ENCODE results near the gene C1orf21. TPM values are rescaled to one million over a fixed set of nuclear protein-coding genes. Genes with fewer than 3 reads are reported as not detected.

Gene C1orf21
- total and polyA plus RNA-seq, 2 donors (not counting 1 experiment from before 2014, with no cell fraction given): 53.0 to 95.4 TPM

- Histone ChIP-seq H3K27me3 (ENCODE audit: control insufficient read depth, insufficient read depth, low read length) (no peaks in the 10 kb centered on the region), H3K4me1 (ENCODE audit: control insufficient read depth, extremely low read depth, insufficient read depth, low read length) (no peaks in the 10 kb centered on the region), H3K27ac (ENCODE audit: insufficient read depth, low read length) (no peak overlapping the region), H3K9me3 (ENCODE audit: control insufficient read depth, insufficient read depth, low read depth, low read length) (no peaks in the 10 kb centered on the region), H3K79me2 (ENCODE audit: control insufficient read depth, insufficient read depth, low read length) (no peaks in the 10 kb centered on the region), H4K20me1 (ENCODE audit: control insufficient read depth, extremely low read depth, insufficient read depth, low read length) (no peaks in the 10 kb centered on the region), H3K4me2 (ENCODE audit: extremely low read depth, insufficient read depth, low read length) (no peak overlapping the region), H2AFZ (ENCODE audit: low read length) (no peak overlapping the region), H3K36me3 (ENCODE audit: control insufficient read depth, insufficient read depth, low read length) (no peaks in the 10 kb centered on the region), H3K4me3 (replicated peaks in 1 of 4; ENCODE audit: control extremely low read depth in 1 of 4, insufficient read depth in 1 of 4, low read depth in 3 of 4, low read length in 4 of 4) (no peak overlapping the region), H3K9ac (ENCODE audit: insufficient read depth, low read length) (no peak overlapping the region)
- no peak for DNase-seq (ENCODE audit: low read depth in 2 of 2)
- TF ChIP-seq EZH2 (IDR thresholded peaks at IDR 0.05; ENCODE audit: low read length, missing control alignments) (no peak), CTCF (conservative IDR thresholded peaks at IDR 0.05 in 1 of 2, IDR thresholded peaks at IDR 0.05 in 1 of 2; ENCODE audit: low read depth in 1 of 2, low read length in 2 of 2) (no peak)
These were observed 227.8 kb downstream of the C1orf21 start for GRCh38 chr1:184614667-184615066.

GRCh38 chr1:184615301-184615700 lies 228.5 kb downstream of the C1orf21 start:
- Histone ChIP-seq H3K4me3 (replicated peaks in 1 of 4; ENCODE audit: control extremely low read depth in 1 of 4, insufficient read depth in 1 of 4, low read depth in 3 of 4, low read length in 4 of 4) (no peak overlapping the region), H3K27ac (ENCODE audit: insufficient read depth, low read length) (no peak overlapping the region), H3K9me3 (ENCODE audit: control insufficient read depth, insufficient read depth, low read depth, low read length) (no peaks in the 10 kb centered on the region), H3K27me3 (ENCODE audit: control insufficient read depth, insufficient read depth, low read length) (no peaks in the 10 kb centered on the region), H3K9ac (ENCODE audit: insufficient read depth, low read length) (no peak overlapping the region), H2AFZ (ENCODE audit: low read length) (no peak overlapping the region), H3K79me2 (ENCODE audit: control insufficient read depth, insufficient read depth, low read length) (no peaks in the 10 kb centered on the region), H3K4me2 (ENCODE audit: extremely low read depth, insufficient read depth, low read length) (no peak overlapping the region), H3K4me1 (ENCODE audit: control insufficient read depth, extremely low read depth, insufficient read depth, low read length) (peaks cover 2% of the 10 kb centered on the region), H4K20me1 (ENCODE audit: control insufficient read depth, extremely low read depth, insufficient read depth, low read length) (no peaks in the 10 kb centered on the region), H3K36me3 (ENCODE audit: control insufficient read depth, insufficient read depth, low read length) (no peaks in the 10 kb centered on the region)
- DNase-seq (ENCODE audit: low read depth in 2 of 2): peak in 1 of 2 donors; percentile 23
- TF ChIP-seq CTCF (conservative IDR thresholded peaks at IDR 0.05 in 1 of 2, IDR thresholded peaks at IDR 0.05 in 1 of 2; ENCODE audit: low read depth in 1 of 2, low read length in 2 of 2) (no peak), EZH2 (IDR thresholded peaks at IDR 0.05; ENCODE audit: low read length, missing control alignments) (no peak)

- no peak overlapping the region for H3K9ac ChIP-seq (ENCODE audit: insufficient read depth, low read length)
- no peaks in the 10 kb centered on the region for H3K27me3 ChIP-seq (ENCODE audit: control insufficient read depth, insufficient read depth, low read length)
- H3K36me3 ChIP-seq (ENCODE audit: control insufficient read depth, insufficient read depth, low read length): no peaks in the 10 kb centered on the region
- peaks cover 12% of the 10 kb centered on the region for H3K4me1 ChIP-seq (ENCODE audit: control insufficient read depth, extremely low read depth, insufficient read depth, low read length)
- H3K79me2 ChIP-seq (ENCODE audit: control insufficient read depth, insufficient read depth, low read length): no peaks in the 10 kb centered on the region
- H4K20me1 ChIP-seq (ENCODE audit: control insufficient read depth, extremely low read depth, insufficient read depth, low read length): no peaks in the 10 kb centered on the region
- no peak for TF ChIP-seq CTCF (conservative IDR thresholded peaks at IDR 0.05 in 1 of 2, IDR thresholded peaks at IDR 0.05 in 1 of 2; ENCODE audit: low read depth in 1 of 2, low read length in 2 of 2)
- no peak for TF ChIP-seq EZH2 (IDR thresholded peaks at IDR 0.05; ENCODE audit: low read length, missing control alignments)
- no peak overlapping the region for H2AFZ ChIP-seq (ENCODE audit: low read length)
- H3K27ac ChIP-seq (ENCODE audit: insufficient read depth, low read length): no peak overlapping the region
- H3K9me3 ChIP-seq (ENCODE audit: control insufficient read depth, insufficient read depth, low read depth, low read length): no peaks in the 10 kb centered on the region
- DNase-seq (ENCODE audit: low read depth in 2 of 2): no peak
- no peak overlapping the region for H3K4me2 ChIP-seq (ENCODE audit: extremely low read depth, insufficient read depth, low read length)
- H3K4me3 ChIP-seq (replicated peaks in 1 of 4; ENCODE audit: control extremely low read depth in 1 of 4, insufficient read depth in 1 of 4, low read depth in 3 of 4, low read length in 4 of 4): no peak overlapping the region
These were observed 229.7 kb downstream of the C1orf21 start for GRCh38 chr1:184616504-184616903.

All from fibroblast of lung (primary cell).